ENCODE results near the gene CHRDL2. TPM values are rescaled to one million over a fixed set of nuclear protein-coding genes. Genes with fewer than 3 reads are reported as not detected.

CHRDL2 gene
- total RNA-seq, 1 donor from 2014 or later: not detected

GRCh38 chr11:74654976-74655375, 76.2 kb downstream of the CHRDL2 start:
- DNase-seq: no peak
- Mint-ChIP-seq H3K27ac (no peak overlapping the region), H3K9me3 (peaks cover 17% of the 10 kb centered on the region), H3K27me3 (no peaks in the 10 kb centered on the region), H3K4me3 (no peak overlapping the region), H3K4me1 (no peaks in the 10 kb centered on the region), H3K36me3 (ENCODE audit: low read depth) (peaks cover 24% of the 10 kb centered on the region)
- intact Hi-C loops (cut with micrococcal nuclease): no loop called here
- TF ChIP-seq CTCF (IDR thresholded peaks at IDR 0.05): no peak
- ChIA-PET CTCF (no interaction called here), POLR2A (no interaction called here)
- ATAC-seq (ENCODE audit: low read depth): no peak

DNA sequence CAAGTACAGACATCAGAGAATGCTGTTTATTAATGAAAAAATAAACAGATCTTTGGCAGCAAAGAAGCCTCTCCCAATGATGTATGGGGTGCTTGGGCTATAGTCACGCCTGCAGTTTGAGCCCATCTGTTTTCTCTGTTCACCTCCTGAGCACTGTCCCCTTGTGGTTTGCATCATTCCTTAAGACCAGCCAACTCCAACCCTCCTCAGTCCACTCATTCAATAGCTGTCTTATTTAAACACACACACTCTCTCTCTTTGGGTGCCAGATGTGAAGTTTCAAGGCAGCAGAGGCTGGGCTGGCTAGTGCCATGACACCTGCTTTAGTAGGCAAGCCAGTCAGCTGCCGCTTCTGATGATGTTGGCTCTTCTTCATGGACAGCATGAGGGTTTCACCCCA, 80.7 kb downstream of the CHRDL2 start:
- DNase-seq (no peak), ATAC-seq (ENCODE audit: low read depth) (no peak)
- intact Hi-C loops (cut with micrococcal nuclease): no loop called here
- Mint-ChIP-seq H3K27ac (no peak overlapping the region), H3K4me1 (no peaks in the 10 kb centered on the region), H3K36me3 (ENCODE audit: low read depth) (peaks cover 9% of the 10 kb centered on the region), H3K4me3 (no peak overlapping the region), H3K9me3 (no peaks in the 10 kb centered on the region), H3K27me3 (no peaks in the 10 kb centered on the region)
- ChIA-PET POLR2A (no interaction called here), CTCF (no interaction called here)
- no peak for TF ChIP-seq CTCF (IDR thresholded peaks at IDR 0.05)

DNA sequence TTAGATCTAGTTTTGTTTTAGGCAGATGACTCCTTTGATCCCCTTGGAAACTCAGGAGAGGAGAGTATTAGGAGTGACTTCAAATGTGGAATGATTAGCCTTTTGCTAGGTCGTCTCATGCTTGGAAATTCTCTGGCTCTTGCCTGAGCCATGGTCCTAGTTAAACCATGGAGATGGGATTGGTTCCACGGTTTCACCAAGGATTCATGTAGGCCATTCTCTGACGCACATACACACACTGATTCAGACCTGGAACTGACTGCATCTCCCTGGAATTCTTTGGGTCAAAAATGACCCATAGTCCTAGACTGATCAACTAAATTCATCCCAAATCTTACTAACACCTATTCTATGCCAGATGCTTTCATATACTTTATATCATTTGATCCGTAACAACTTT, 82.3 kb downstream of the CHRDL2 start:
- ChIA-PET POLR2A (no interaction called here), CTCF (no interaction called here)
- Mint-ChIP-seq H3K36me3 (ENCODE audit: low read depth) (peaks cover 9% of the 10 kb centered on the region), H3K9me3 (no peaks in the 10 kb centered on the region), H3K27ac (no peak overlapping the region), H3K4me3 (no peak overlapping the region), H3K4me1 (no peaks in the 10 kb centered on the region), H3K27me3 (no peaks in the 10 kb centered on the region)
- TF ChIP-seq CTCF (IDR thresholded peaks at IDR 0.05): no peak
- intact Hi-C loops (cut with micrococcal nuclease): no loop called here
- DNase-seq: no peak
- ATAC-seq (ENCODE audit: low read depth): no peak

- no peak for TF ChIP-seq CTCF (IDR thresholded peaks at IDR 0.05)
- CTCF ChIA-PET: no interaction called here
- intact Hi-C loops (cut with micrococcal nuclease): no loop called here
- Mint-ChIP-seq H3K27ac (no peak overlapping the region), H3K4me3 (no peak overlapping the region), H3K9me3 (no peaks in the 10 kb centered on the region), H3K4me1 (no peaks in the 10 kb centered on the region), H3K36me3 (ENCODE audit: low read depth) (peaks cover 12% of the 10 kb centered on the region), H3K27me3 (no peaks in the 10 kb centered on the region)
- DNase-seq (no peak), ATAC-seq (ENCODE audit: low read depth) (no peak)
- POLR2A ChIA-PET: no interaction called here
Observed at GRCh38 chr11:74647831-74648230, 83.4 kb downstream of the CHRDL2 start.

GRCh38 chr11:74647404-74647803, 83.8 kb downstream of the CHRDL2 start:
- H3K4me1 Mint-ChIP-seq: no peaks in the 10 kb centered on the region
- peaks cover 12% of the 10 kb centered on the region for H3K36me3 Mint-ChIP-seq (ENCODE audit: low read depth)
- CTCF ChIA-PET: no interaction called here
- no peaks in the 10 kb centered on the region for H3K9me3 Mint-ChIP-seq
- no peak for ATAC-seq (ENCODE audit: low read depth)
- POLR2A ChIA-PET: no interaction called here
- H3K4me3 Mint-ChIP-seq: no peak overlapping the region
- DNase-seq: no peak
- no peaks in the 10 kb centered on the region for H3K27me3 Mint-ChIP-seq
- TF ChIP-seq CTCF (IDR thresholded peaks at IDR 0.05): no peak
- H3K27ac Mint-ChIP-seq: no peak overlapping the region
- intact Hi-C loops (cut with micrococcal nuclease): no loop called here
